K562 (cell line): ENCODE measurements around the gene SLIT1. TPM values are rescaled to one million over a fixed set of nuclear protein-coding genes. Genes with fewer than 3 reads are reported as not detected.
A peak's percentile ranks its signal among the peaks of the same experiment; 100 is the strongest.

ENCODE experiments used
- ARID2 ChIP-seq: fragments of 450-650 bp; IDR thresholded peaks from 2 replicates; pipeline ENCODE4 v1.6.1; 2017; ENCODE audit warnings: antibody characterized with exemption, mild to moderate bottlenecking
- ATF6 ChIP-seq: sonication (generic); formaldehyde crosslinking; IDR thresholded peaks from 2 replicates; pipeline ENCODE4 v1.4.0; 2020; ENCODE audit warnings: mild to moderate bottlenecking, missing genetic modification reagents
- CHCHD3 ChIP-seq: fragments of 250-450 bp; sonication (Bioruptor Pico); IDR thresholded peaks from 2 replicates; pipeline ENCODE4 v2.1.2; 2022; ENCODE audit warnings: mild to moderate bottlenecking
- GATA2 ChIP-seq: sonication (generic); formaldehyde crosslinking; IDR thresholded peaks from 2 replicates; pipeline ENCODE4 v1.4.0; 2020; ENCODE audit warnings: mild to moderate bottlenecking, missing genetic modification reagents
- LEF1 ChIP-seq: fragments of 450-650 bp; IDR thresholded peaks from 2 replicates; pipeline ENCODE4 v1.6.1; 2016; ENCODE audit warnings: mild to moderate bottlenecking
- MEF2A ChIP-seq: IDR thresholded peaks from 2 replicates; pipeline ENCODE4 v1.6.1; 2011; ENCODE audit warnings: low read depth, mild to moderate bottlenecking, low read length, moderate library complexity; ENCODE audit not compliant: control insufficient read depth
- POLR2G ChIP-seq: fragments of 200-400 bp; formaldehyde crosslinking; IDR thresholded peaks from 2 replicates; pipeline ENCODE4 v1.6.1; 2017; ENCODE audit warnings: low read depth, mild to moderate bottlenecking, antibody characterized with exemption, low read length, moderate library complexity
- RBM39 ChIP-seq: fragments of 200-400 bp; formaldehyde crosslinking; optimal IDR thresholded peaks from 2 replicates; pipeline ENCODE3; 2018; ENCODE audit warnings: low read depth, low read length
- RHOXF2B ChIP-seq: fragments of 250-450 bp; sonication (Bioruptor Pico); conservative IDR thresholded peaks from 2 replicates; pipeline ENCODE4 v1.5.1; 2021
- TCFL5 ChIP-seq: fragments of 250-450 bp; sonication (Bioruptor Pico); conservative IDR thresholded peaks from 2 replicates; pipeline ENCODE4 v1.6.1; 2021; ENCODE audit warnings: mild to moderate bottlenecking, moderate library complexity, matching md5 sums
- XRCC3 ChIP-seq: fragments of 450-650 bp; IDR thresholded peaks from 2 replicates; pipeline ENCODE4 v1.6.1; 2017; ENCODE audit warnings: mild to moderate bottlenecking, moderate library complexity
- YY1 ChIP-seq, 3 experiments: IDR thresholded peaks; 2 replicates each; pipeline ENCODE4 v1.6.1; 2011; ENCODE audit warnings: low read length in 2 of 3, mild to moderate bottlenecking in 2 of 3, moderate library complexity in 2 of 3, borderline replicate concordance in 1 of 3, control low read depth in 1 of 3, low read depth in 1 of 3; ENCODE audit not compliant: insufficient read depth in 3 of 3, insufficient replicate concordance in 2 of 3, control insufficient read depth in 1 of 3, insufficient read length in 1 of 3; ENCODE audit errors: extremely low read depth in 1 of 3
- ZNF318 ChIP-seq, 2 experiments: fragments of 450-650 bp; IDR thresholded peaks; 2 replicates each; pipeline ENCODE4 v1.6.1; 2016; ENCODE audit warnings: mild to moderate bottlenecking in 2 of 2, borderline replicate concordance in 1 of 2, low read depth in 1 of 2, moderate library complexity in 1 of 2
- ZNF668 ChIP-seq: fragments of 250-450 bp; sonication (Bioruptor Pico); IDR thresholded peaks from 2 replicates; pipeline ENCODE4 v1.8.0; 2022; ENCODE audit warnings: mild to moderate bottlenecking, inconsistent platforms
- ZNF766 ChIP-seq: fragments of 200-800 bp; sonication (Bioruptor generic); conservative IDR thresholded peaks from 2 replicates; pipeline ENCODE4 v1.6.1; 2016; ENCODE audit warnings: missing genetic modification characterization, missing compliant biosample characterization
- polyA plus RNA-seq, 8 experiments: library from polyadenylated mRNA; depleted of rRNA in 4 of 8; stranded (reverse) in 5 of 8; unstranded in 3 of 8; fragments of >200 nt; fragmentation: Nextera tagmentation in 2 of 8; fragmentation: Illumina TruSeq in 1 of 8; extraction: Ambion mirVana in 2 of 8; extraction: Trizol in 1 of 8; gene quantifications; 2 replicates each; pipeline versions ENCODE4 v1.2.1 to v1.2.3, GENCODE V29; 2011 to 2014; ENCODE audit warnings: inconsistent platforms in 1 of 8, missing spikeins in 1 of 8
- total RNA-seq, 7 experiments: library from RNA; depleted of rRNA in 6 of 7; stranded (reverse); fragments of >200 nt in 6 of 7; fragmentation: Illumina TruSeq in 2 of 7; extraction: Trizol in 2 of 7; gene quantifications; 2 replicates each; pipeline versions ENCODE4 v1.2.1 to v1.2.3, GENCODE V29; 2011 to 2021; ENCODE audit warnings: low replicate concordance in 1 of 7
- TF ChIP-seq, protein P1 (sequence below): fragments of 450-650 bp; formaldehyde crosslinking; IDR thresholded peaks from 2 replicates; pipeline ENCODE4 v1.4.0; 2020; ENCODE audit warnings: mild to moderate bottlenecking, moderate library complexity

SLIT1 gene
- total and polyA plus RNA-seq, 9 of the 15 experiments (the other 6 are each of a cell fraction or from before 2014, with no cell fraction given): 0.01 to 0.11 (median 0.04) TPM; not detected in 3

DNA sequence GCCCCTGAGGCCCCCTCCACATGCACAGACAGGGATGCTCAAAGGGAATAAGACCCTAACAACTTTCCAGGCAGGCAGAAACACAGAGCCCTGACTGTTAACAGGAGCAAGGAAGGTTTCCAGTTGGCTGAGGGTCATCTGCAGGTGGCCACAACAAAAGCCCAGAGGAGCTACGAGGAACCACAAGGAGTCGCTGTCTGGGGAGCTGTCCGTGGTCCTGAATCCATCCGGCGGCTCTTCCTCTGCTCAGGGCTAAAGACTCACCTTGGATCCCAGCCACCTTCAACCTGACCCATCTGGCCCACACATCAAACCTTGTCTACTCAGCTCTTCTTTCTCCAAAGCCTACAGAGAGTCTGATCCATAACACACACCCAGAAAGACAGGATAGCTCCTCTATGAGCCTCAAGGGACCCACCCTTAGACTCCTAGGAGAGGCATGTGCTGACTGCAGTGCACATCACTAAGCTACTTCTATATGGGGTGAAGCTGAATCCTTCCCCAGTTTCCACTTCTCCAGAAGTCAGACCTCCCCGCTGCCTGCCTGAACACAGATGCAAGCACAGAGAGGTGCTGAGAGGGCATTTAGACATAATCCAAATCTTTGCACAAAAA is 104.0 kb downstream of the SLIT1 start (continued):
- TF ChIP-seq ATF6 (0 out of 2 replicates have a peak, but pooled peaks have one; percentile 84), TCFL5 (CRISPR knock-in tag) (no peak), CHCHD3 (CRISPR knock-in tag) (no peak), MEF2A (no peak), GATA2 (CRISPR knock-in tag) (no peak), ZNF318 (IDR thresholded peaks at IDR 0.05; ENCODE audit: borderline replicate concordance in 1 of 2, low read depth in 1 of 2) (no peak), ZNF766 (CRISPR knock-in tag) (peak; percentile 70), XRCC3 (no peak), YY1 (IDR thresholded peaks at IDR 0.05; ENCODE audit: borderline replicate concordance in 1 of 3, control insufficient read depth in 1 of 3, extremely low read depth in 1 of 3, insufficient read depth in 3 of 3, insufficient read length in 1 of 3, insufficient replicate concordance in 2 of 3, low read depth in 1 of 3, low read length in 2 of 3) (peak in 1 of 3 experiments; percentile 35), RHOXF2B (CRISPR knock-in tag) (no peak), RBM39 (no peak), LEF1 (no peak), POLR2G (no peak), ZNF668 (CRISPR knock-in tag) (no peak), ARID2 (no peak)
- TF ChIP-seq, protein P1, sequence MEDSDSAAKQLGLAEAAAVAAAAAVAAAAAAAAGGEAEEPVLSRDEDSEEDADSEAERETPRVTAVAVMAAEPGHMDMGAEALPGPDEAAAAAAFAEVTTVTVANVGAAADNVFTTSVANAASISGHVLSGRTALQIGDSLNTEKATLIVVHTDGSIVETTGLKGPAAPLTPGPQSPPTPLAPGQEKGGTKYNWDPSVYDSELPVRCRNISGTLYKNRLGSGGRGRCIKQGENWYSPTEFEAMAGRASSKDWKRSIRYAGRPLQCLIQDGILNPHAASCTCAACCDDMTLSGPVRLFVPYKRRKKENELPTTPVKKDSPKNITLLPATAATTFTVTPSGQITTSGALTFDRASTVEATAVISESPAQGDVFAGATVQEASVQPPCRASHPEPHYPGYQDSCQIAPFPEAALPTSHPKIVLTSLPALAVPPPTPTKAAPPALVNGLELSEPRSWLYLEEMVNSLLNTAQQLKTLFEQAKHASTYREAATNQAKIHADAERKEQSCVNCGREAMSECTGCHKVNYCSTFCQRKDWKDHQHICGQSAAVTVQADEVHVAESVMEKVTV (CRISPR knock-in tag): no peak
